Stimulated activated CD4-positive, alpha-beta T cell treated with anti-CD3 and anti-CD28 coated beads, Interleukin-1b, Interleukin-23, amount 100 ng/mL, for 24 hours (primary cell): ENCODE data around the gene CAPG.
A peak's percentile ranks its signal among the peaks of the same experiment; 100 is the strongest.
"Not testable (repeated sequence)": the region's sequence is repeated elsewhere in the genome, so short reads cannot be mapped to it uniquely, and the experiment has no call there.

Experiments
- DNase-seq, 4 experiments: peaks; one replicate each; pipeline ENCODE4 v3.0.0-alpha.2; 2020; ENCODE audit warnings: low read depth in 4 of 4, low spot score in 1 of 4

The CAPG gene

DNA sequence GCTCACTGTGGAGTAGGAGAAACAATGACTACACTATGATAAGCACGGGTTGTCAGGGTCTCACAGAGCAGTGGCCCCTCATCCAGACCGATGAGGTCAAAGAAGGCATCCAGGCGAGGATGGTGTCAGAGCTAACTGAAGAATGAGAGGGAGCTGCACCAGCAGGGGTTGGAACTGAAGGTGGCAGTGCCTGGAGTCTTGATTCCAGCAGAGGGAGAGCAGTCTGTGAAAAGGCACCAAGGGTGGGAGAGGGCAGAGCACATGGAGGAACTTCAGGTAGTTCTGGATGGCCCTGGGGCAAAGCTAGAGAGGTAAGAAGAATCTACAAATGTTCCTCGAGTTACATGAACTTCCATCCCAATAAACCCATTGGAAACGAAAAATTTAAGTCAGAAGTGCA lies 43.0 kb downstream of the CAPG start:
- DNase-seq: no peak

DNA sequence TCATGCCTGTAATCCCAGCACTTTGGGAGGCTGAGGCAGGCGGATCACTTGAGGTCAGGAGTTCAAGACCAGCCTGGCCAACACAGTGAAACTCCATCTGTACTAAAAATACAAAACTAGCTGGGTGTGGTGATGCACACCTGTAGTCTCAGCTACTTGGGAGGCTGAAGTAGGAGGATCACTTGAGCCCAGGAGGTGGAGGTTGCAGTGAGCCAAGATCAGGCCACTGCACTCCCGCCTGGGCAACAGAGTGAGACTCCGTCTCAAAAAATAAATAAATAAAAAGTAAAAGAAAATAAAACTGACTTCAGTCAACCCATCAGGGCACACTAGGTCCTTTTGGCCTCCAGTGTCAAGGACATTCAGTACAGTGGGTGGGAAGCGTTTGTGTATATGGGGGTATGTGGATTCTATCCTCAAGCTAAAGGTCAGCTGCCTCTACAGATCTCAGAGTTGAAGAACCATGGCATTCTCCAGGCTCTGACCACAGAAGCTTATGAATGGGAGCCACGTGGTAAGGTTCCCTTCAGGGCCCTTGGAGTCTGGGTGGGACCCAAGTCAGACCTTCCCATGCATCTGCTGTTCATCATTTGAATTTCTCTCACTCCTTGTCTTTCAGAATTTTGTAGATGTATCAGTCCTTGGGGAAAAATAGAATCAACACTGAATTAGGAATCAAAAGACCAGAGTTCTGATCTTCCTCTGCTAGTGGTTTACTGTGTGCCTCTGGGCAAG lies 47.3 kb downstream of the CAPG start:
- not testable (repeated sequence) for DNase-seq

DNA sequence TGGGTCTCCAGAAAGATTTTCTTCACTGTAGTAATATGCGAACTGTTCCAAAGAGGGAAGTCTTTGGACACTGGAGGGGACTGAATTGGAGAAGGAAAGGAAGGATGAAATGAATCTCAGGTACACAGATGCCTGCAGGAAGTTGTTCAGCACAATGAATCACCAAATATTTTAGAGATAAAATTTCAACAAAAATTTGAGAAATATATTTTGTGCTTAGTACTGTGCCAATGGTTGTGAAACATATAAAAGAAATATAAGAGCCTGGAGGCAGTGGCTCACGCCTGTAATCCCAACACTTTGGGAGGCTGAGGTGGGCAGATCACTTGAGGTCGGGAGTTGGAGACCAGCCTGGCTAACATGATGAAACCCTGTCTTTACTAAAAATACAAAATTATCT lies 52.4 kb downstream of the CAPG start:
- no peak for DNase-seq

DNA sequence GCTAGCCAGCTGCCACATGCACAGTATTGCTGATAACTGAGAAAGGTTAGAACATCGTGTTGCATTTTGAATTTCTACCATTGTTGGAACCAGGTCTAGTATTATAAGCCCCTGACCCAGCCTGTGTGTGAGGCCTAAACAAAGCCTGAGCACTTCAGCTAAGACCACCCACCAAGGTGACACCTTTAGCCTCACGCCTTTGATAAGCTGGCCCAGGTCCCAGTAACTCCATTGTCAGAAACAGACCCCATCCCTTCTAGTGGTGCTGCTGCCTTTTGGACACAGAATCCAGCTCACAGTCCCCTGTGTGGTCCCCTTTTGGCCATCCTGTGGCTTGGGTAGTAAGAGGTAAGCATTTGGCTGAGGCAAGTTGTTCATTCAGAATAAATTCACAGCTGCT lies 54.0 kb downstream of the CAPG start:
- no peak for DNase-seq

DNA sequence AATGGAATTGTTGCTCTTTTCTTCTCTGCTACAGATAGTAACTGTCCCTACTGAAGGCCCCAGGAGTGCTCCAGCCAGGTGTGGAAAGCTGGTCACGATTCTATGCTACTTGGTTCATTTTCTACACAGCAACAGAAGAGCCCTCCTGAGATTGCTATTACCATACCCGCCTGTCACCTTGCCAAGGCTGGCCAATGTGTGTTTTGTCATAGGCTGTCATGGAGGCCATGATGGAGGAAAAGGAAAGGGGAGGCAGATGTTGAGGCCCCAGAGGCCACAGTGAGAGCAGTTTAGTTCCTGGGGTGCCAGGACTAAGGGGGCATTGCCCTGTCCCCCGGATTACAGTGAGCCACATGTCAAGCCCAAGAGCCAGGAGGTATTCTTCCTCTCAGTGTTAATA lies 54.6 kb downstream of the CAPG start:
- DNase-seq: no peak

DNA sequence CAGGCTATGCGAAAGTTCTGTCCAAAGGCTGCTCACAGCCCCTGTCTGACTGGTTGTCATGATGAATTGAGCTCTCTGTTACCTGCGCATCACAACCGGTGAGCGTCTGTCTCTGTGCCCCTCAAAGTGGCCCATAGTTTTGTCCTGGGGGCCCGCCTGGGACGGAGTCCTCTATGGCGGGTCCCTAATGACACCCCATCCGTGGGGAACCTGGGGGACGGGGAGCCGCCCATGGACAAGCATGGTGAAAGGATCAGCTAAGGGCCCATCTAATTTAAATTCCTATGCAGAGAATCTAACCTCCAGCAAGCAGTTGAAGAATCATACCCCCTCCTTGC lies 55.1 kb downstream of the CAPG start:
- DNase-seq: peak in 1 of 4 experiments; percentile 10

DNA sequence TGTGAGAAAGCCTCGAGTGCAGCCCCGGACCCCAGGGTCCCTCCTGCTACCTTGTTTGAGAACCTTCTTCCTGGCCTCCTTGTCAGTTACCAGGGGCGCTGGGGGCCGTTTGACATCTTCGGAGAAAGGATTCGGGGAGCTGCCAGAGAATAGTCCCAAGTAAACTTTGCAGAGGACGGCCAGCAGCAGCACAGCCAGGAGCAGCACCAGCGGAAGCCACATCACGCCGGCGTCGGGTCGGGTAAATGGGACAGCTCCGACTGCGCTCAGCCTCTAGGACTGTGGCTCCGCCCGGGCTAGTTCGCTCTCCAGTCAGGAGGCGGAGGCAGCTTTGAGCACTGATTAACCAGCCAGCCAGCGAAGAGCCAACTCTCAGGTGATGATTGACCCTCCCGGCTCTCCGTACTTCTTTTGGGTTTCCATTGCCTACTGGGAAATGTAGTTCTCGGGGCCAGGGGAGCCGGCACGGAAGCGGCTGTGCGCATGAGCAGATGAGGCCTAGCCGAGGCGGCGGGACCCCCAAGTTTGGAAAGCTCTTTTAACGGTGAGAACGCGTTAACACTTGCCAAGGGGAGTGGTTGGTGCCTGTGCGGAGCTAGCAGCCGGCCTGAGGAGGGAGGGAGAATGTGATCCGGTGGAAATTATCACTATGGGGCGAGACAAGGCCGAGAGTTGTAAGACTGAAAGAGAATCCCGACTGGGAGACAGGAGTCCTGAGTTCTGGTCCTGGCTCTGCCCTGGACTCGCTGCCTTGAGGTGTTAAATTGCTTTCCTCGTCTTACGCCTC lies 55.7 kb downstream of the CAPG start, which contains the start of the genes ELMOD3 and RETSAT:
ELMOD3 (plus strand) TSS at position 484 of the 787 bp plus-strand sequence. CDS start 2,430 bp downstream, outside the sequence.
RETSAT (minus strand) TSS at position 243 of the 787 bp plus-strand sequence; CDS start at position 222, 21 bp downstream.
- DNase-seq: peak; percentile 81 to 94 (median 88)

DNA sequence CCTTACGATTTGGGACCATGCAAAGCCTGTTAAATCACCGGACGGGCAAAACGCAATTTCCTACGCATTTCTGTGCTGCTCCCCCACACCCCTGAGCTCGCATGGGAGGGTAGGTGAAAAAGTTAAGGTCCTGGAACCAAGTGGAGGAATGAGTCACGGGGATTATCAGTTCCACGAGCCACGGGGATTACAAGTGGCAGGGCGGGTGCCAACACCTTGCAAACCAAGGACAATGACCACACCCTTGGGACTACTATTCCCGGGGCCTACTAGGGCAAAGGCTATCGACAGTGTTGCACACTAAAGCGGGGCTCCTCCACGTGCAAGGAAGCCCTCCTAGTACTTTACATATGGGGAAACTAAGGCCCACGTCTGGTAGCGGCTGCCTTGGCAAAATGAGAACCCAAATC lies 56.3 kb downstream of the CAPG start:
- peak in 1 of 4 experiments; percentile 5 for DNase-seq

DNA sequence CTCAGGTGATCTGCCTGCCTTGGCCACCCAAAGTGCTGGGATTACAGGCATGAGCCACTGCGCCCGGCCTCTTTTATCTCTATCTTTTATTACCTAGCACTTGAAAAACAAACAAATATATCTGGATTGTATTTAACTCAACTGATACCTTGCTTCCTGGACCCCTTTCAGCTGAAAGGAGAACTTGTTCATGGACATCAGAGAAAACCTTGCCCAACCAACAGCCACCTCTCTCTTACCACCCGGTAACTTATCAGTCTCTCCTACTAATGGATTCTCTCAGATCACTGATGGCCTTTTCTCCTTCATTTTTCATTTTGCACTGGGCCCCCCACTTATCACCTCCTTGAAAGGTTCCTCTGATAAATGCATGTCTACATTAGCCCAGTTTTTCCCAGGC lies 62.6 kb downstream of the CAPG start:
- no peak for DNase-seq
